ENCODE data around the gene BAAT.

BAAT gene

DNA sequence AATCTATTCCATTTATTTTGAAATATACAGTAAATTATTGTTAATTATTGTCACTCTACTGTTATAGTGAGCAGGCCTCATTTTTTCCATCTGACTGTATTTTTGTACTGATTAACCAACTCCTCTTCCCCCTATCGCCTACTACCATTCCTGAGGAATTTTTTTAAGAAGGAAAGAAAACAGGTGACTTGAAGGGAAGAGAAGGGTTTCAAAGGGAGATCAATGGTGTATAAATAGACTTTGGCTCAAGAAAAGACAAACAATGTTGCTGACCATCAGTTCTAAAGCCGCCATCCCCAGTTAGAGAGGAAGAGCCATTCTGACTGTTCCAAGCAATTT, 69.7 kb downstream of the BAAT start:
- DNase-seq (ENCODE audit: low read depth), result no peak

DNA sequence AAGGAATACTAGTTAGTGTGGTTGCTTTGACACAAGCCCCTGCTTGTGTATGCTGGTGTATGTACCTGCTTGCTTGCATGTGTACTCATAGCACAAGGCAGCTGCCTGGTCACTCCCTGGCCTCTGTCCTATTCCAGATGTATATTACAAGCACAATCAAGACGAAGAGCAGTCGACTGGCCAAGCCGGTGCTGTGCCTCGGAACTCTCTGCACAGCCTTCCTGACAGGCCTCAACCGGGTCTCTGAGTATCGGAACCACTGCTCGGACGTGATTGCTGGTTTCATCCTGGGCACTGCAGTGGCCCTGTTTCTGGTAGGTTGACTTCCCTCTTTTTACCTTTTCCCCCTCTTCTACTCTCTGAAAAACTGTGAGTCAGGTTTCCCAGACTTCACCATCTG, 72.1 kb downstream of the BAAT start:
- DNase-seq (ENCODE audit: low read depth), result no peak

DNA sequence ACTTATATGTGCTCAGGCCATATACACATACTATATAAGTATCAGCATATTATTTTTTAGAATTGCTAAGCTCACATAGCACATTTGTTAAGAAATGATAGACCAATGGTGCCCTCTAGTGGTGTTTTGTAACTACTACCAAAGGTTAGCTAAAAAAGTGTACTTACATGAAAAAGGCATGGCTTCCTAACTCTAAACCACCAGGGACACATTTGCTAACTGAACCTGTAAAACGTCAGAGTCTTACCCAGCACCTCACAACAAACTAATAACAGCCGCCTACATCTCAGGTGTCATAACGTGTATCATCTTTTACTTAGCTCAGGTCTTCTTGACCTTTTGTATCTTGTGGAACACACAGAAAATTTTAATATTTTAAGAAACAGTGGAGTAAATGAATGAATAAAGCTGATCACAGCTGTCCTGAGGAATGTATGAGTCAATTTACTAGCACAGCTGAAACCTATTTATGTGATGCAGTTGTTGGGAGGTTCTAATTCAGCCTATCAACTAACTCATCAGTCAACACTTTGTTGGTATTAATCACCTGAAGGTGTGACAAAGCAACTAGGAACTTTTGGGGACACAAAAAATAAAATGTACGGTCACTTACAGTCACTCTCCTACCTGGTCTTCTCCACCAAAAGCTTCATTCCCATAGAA, 72.9 kb downstream of the BAAT start:
- DNase-seq (ENCODE audit: low read depth), result no peak

DNA sequence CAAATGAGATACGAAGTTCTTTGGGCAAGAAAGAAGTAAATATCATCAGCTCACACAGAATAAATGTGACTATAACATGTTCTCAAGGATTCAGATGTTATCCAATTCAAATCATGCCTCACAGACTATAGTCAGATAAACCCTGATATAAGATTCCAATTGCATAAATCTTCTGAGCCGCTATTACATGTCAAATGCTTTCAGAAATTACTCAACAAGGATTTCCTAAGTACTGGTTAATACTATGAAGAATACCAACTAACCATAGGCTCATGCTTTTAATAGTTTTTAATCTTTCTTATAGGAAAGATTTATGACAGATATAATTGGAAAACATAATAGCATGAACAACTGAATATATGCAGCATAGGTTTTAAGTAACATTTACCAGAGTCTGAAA, 73.6 kb downstream of the BAAT start:
- DNase-seq (ENCODE audit: low read depth), result no peak
